GM23338 (cell line): ENCODE results near the gene UBASH3A. TPM values are rescaled to one million over a fixed set of nuclear protein-coding genes. Genes with fewer than 3 reads are reported as not detected.

Experiments
- ATAC-seq: fragments of 200-7000 bp; cut with Tn5 transposase; 3 replicates; pipeline ENCODE4 v1.9.1; 2020
- DNase-seq: peaks from one replicate; pipeline ENCODE4 v3.0.0-alpha.2; 2015; ENCODE audit warnings: low spot score
- H2AFZ ChIP-seq: fragments of 200-600 bp; sonication (generic); 2 replicates; pipeline ENCODE4 v1.8.0; 2016; ENCODE audit warnings: antibody characterized with exemption, mild to moderate bottlenecking, moderate library complexity
- H3F3A ChIP-seq: fragments of 200-600 bp; sonication (generic); replicated peaks from 2 replicates; pipeline ENCODE4 v1.8.0; 2017; ENCODE audit warnings: antibody characterized with exemption, mixed run types, low read depth
- H3K27ac ChIP-seq: fragments of 200-600 bp; sonication (generic); 2 replicates; pipeline ENCODE4 v1.6.1; 2016; ENCODE audit warnings: low read depth
- H3K27me3 ChIP-seq: fragments of 200-600 bp; sonication (generic); 2 replicates; pipeline ENCODE4 v1.8.0; 2016; ENCODE audit warnings: mild to moderate bottlenecking, mixed run types, moderate library complexity; ENCODE audit not compliant: insufficient read depth
- H3K36me3 ChIP-seq: fragments of 200-600 bp; sonication (generic); 2 replicates; pipeline ENCODE4 v1.8.0; 2016; ENCODE audit warnings: mild to moderate bottlenecking; ENCODE audit not compliant: insufficient read depth
- H3K4me1 ChIP-seq: fragments of 200-600 bp; sonication (generic); 2 replicates; pipeline ENCODE4 v1.8.0; 2016; ENCODE audit warnings: mild to moderate bottlenecking, moderate library complexity; ENCODE audit not compliant: insufficient read depth
- H3K4me2 ChIP-seq: fragments of 200-600 bp; sonication (generic); 2 replicates; pipeline ENCODE4 v1.7.1; 2017; ENCODE audit warnings: mixed run types
- H3K4me3 ChIP-seq: fragments of 200-600 bp; sonication (generic); 2 replicates; pipeline ENCODE4 v1.6.1; 2016; ENCODE audit warnings: mixed run types
- H3K79me2 ChIP-seq: fragments of 200-600 bp; sonication (generic); replicated peaks from 2 replicates; pipeline ENCODE4 v1.8.0; 2017; ENCODE audit warnings: mild to moderate bottlenecking; ENCODE audit not compliant: insufficient read depth
- H3K9me2 ChIP-seq: fragments of 200-600 bp; sonication (generic); 2 replicates; pipeline ENCODE4 v1.8.0; 2017; ENCODE audit not compliant: insufficient read depth
- H4K20me1 ChIP-seq: fragments of 200-600 bp; sonication (generic); replicated peaks from 2 replicates; pipeline ENCODE4 v1.8.0; 2017; ENCODE audit warnings: mild to moderate bottlenecking; ENCODE audit not compliant: insufficient read depth
- H3K27ac Mint-ChIP-seq: 2 replicates; pipeline ENCODE4 v1.8.0; 2020; ENCODE audit warnings: inconsistent platforms, mild to moderate bottlenecking, moderate library complexity, mixed read lengths
- H3K27me3 Mint-ChIP-seq: 3 replicates; pipeline ENCODE4 v1.8.0; 2022; ENCODE audit warnings: low read depth, mild to moderate bottlenecking, moderate library complexity, mixed read lengths, inconsistent platforms; ENCODE audit not compliant: insufficient read depth, poor library complexity
- H3K36me3 Mint-ChIP-seq: 3 replicates; pipeline ENCODE4 v1.8.0; 2021; ENCODE audit warnings: low read depth, mild to moderate bottlenecking, inconsistent platforms, moderate library complexity, mixed read lengths
- H3K4me1 Mint-ChIP-seq: 3 replicates; pipeline ENCODE4 v1.8.0; 2020; ENCODE audit warnings: mild to moderate bottlenecking, inconsistent platforms, mixed read lengths
- H3K4me3 Mint-ChIP-seq: 3 replicates; pipeline ENCODE4 v1.8.0; 2021; ENCODE audit warnings: moderate library complexity, mild to moderate bottlenecking, inconsistent platforms, mixed read lengths
- H3K9me3 Mint-ChIP-seq: 3 replicates; pipeline ENCODE4 v1.8.0; 2020; ENCODE audit warnings: moderate library complexity, mild to moderate bottlenecking, inconsistent platforms, mixed read lengths
- CREB1 ChIP-seq: fragments of 250-450 bp; sonication (Bioruptor Pico); IDR thresholded peaks from 2 replicates; pipeline ENCODE4 v1.5.0; 2020; ENCODE audit warnings: low read depth, mild to moderate bottlenecking, moderate library complexity
- EZH2 ChIP-seq: fragments of 200-600 bp; sonication (generic); IDR thresholded peaks from one replicate; pipeline ENCODE4 v1.8.0; 2017; ENCODE audit warnings: antibody characterized with exemption, mild to moderate bottlenecking, low read depth; ENCODE audit not compliant: unreplicated experiment
- EZH2phosphoT487 ChIP-seq: fragments of 200-600 bp; sonication (generic); IDR thresholded peaks from one replicate; pipeline ENCODE4 v1.8.1; 2018; ENCODE audit warnings: antibody characterized with exemption; ENCODE audit not compliant: unreplicated experiment
- JUNB ChIP-seq: IDR thresholded peaks from one replicate; pipeline ENCODE4 v1.6.1; 2016; ENCODE audit warnings: antibody characterized with exemption; ENCODE audit not compliant: unreplicated experiment
- NANOG ChIP-seq: IDR thresholded peaks from 2 replicates; pipeline ENCODE4 v1.6.1; 2016; ENCODE audit warnings: antibody characterized with exemption, borderline replicate concordance
- POLR2AphosphoS5 ChIP-seq: IDR thresholded peaks from 2 replicates; pipeline ENCODE4 v1.6.1; 2016; ENCODE audit warnings: antibody characterized with exemption, low read depth
- STAT1 ChIP-seq: IDR thresholded peaks from one replicate; pipeline ENCODE4 v1.6.1; 2016; ENCODE audit warnings: antibody characterized with exemption; ENCODE audit not compliant: unreplicated experiment
- ZNF114 ChIP-seq: fragments of 250-450 bp; sonication (Bioruptor Pico); IDR thresholded peaks from 2 replicates; pipeline ENCODE4 v1.5.0; 2020; ENCODE audit warnings: mild to moderate bottlenecking, moderate library complexity
- ZNF331 ChIP-seq: fragments of 250-450 bp; sonication (Bioruptor Pico); IDR thresholded peaks from 2 replicates; pipeline ENCODE4 v1.5.0; 2020; ENCODE audit warnings: low read depth, mild to moderate bottlenecking, moderate library complexity
- ZNF462 ChIP-seq: fragments of 250-450 bp; sonication (Bioruptor Pico); IDR thresholded peaks from 2 replicates; pipeline ENCODE4 v1.5.0; 2020; ENCODE audit warnings: mild to moderate bottlenecking, moderate library complexity
- polyA plus RNA-seq: library from polyadenylated mRNA; unstranded; fragments of >200 nt; fragmentation: Nextera tagmentation; extraction: Ambion mirVana; gene quantifications from 2 replicates; pipeline ENCODE4 v1.2.1, GENCODE V29; 2016
- total RNA-seq: library from RNA; depleted of rRNA; stranded (reverse); fragments of >200 nt; shearing (Covaris generic); gene quantifications from 2 replicates; pipeline ENCODE4 v1.2.3, GENCODE V29; 2014
- TF ChIP-seq, protein P1 (sequence below), 2 experiments: fragments of 200-600 bp in 1 of 2; sonication (generic) in 1 of 2; conservative IDR thresholded peaks; 2 replicates each; pipeline versions ENCODE4 v1.5.1 to v1.6.1; 2016 to 2017; ENCODE audit warnings: antibody characterized with exemption in 2 of 2, low read depth in 2 of 2, mild to moderate bottlenecking in 2 of 2, moderate library complexity in 1 of 2
- TF ChIP-seq, protein P2 (sequence below): IDR thresholded peaks from one replicate; pipeline ENCODE4 v1.6.1; 2018; ENCODE audit warnings: antibody characterized with exemption; ENCODE audit not compliant: unreplicated experiment
- TF ChIP-seq, protein P3 (sequence below): IDR thresholded peaks from 2 replicates; pipeline ENCODE4 v1.6.1; 2016; ENCODE audit warnings: antibody characterized with exemption

Gene UBASH3A
- total and polyA plus RNA-seq, 2 experiments from 2014 or later: not detected

DNA sequence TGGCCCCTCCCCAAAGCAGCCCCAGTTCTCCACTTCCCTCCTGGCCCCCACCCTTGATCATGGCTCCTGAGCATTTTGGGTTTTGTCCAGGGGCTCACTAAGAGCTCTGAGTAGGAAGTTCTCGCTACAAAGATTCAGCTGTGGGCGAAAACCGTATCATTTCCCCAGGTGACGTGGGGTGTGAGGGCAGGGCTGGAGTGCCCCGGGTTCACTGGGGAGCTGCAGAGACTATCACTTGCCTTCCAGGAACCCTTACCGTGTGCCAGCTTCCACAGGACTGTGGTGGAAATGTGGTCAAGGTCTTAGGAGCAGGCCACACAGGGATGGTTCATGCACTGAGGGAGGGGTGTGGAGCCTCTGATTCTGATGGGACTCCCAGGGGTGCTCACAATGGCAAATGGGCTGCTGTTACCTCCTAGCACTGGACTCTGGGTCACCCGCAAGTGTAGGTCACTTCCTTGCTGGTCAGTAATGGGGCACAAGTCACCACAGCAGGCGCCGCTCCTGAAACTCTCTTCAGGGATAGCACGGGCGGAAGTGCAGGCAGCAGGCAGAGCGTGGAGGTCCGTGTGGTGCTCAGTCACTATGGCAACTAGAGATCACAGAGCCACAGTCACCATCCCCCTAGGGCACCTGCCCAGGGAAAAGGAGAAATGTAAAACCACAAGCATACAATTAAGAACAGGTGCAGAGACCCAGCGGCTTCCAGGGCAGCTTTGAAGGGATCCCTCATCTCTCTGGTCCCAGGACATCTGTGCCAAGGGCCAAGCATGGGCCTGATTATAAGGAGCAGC is 56.9 kb downstream of the UBASH3A start:
- ATAC-seq (peak; percentile 38), DNase-seq (peak; percentile 49)
- H3K4me1 Mint-ChIP-seq: peaks cover 43% of the 10 kb centered on the region
- Histone ChIP-seq H3K4me2 (no peak overlapping the region), H3K36me3 (no peaks in the 10 kb centered on the region), H2AFZ (no peak overlapping the region), H3K27me3 (no peaks in the 10 kb centered on the region), H3K4me1 (peaks cover 18% of the 10 kb centered on the region), H3K4me3 (no peak overlapping the region), H3K79me2 (no peaks in the 10 kb centered on the region), H3K9me2 (peaks cover 5% of the 10 kb centered on the region; the same call in 1 of the 2 replicates), H4K20me1 (no peaks in the 10 kb centered on the region), H3K27ac (no peak overlapping the region), H3F3A (no peaks in the 10 kb centered on the region)
- H3K9me3 Mint-ChIP-seq: peaks cover 19% of the 10 kb centered on the region
- TF ChIP-seq, protein P1, sequence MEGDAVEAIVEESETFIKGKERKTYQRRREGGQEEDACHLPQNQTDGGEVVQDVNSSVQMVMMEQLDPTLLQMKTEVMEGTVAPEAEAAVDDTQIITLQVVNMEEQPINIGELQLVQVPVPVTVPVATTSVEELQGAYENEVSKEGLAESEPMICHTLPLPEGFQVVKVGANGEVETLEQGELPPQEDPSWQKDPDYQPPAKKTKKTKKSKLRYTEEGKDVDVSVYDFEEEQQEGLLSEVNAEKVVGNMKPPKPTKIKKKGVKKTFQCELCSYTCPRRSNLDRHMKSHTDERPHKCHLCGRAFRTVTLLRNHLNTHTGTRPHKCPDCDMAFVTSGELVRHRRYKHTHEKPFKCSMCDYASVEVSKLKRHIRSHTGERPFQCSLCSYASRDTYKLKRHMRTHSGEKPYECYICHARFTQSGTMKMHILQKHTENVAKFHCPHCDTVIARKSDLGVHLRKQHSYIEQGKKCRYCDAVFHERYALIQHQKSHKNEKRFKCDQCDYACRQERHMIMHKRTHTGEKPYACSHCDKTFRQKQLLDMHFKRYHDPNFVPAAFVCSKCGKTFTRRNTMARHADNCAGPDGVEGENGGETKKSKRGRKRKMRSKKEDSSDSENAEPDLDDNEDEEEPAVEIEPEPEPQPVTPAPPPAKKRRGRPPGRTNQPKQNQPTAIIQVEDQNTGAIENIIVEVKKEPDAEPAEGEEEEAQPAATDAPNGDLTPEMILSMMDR (conservative IDR thresholded peaks at IDR 0.05; ENCODE audit: low read depth in 2 of 2): no peak
- TF ChIP-seq STAT1 (no peak), ZNF462 (CRISPR knock-in tag) (no peak), JUNB (no peak), NANOG (no peak), ZNF331 (CRISPR knock-in tag) (no peak), EZH2phosphoT487 (no peak), POLR2AphosphoS5 (no peak), EZH2 (no peak), CREB1 (CRISPR knock-in tag) (no peak), ZNF114 (CRISPR knock-in tag) (no peak)
- TF ChIP-seq, protein P2, sequence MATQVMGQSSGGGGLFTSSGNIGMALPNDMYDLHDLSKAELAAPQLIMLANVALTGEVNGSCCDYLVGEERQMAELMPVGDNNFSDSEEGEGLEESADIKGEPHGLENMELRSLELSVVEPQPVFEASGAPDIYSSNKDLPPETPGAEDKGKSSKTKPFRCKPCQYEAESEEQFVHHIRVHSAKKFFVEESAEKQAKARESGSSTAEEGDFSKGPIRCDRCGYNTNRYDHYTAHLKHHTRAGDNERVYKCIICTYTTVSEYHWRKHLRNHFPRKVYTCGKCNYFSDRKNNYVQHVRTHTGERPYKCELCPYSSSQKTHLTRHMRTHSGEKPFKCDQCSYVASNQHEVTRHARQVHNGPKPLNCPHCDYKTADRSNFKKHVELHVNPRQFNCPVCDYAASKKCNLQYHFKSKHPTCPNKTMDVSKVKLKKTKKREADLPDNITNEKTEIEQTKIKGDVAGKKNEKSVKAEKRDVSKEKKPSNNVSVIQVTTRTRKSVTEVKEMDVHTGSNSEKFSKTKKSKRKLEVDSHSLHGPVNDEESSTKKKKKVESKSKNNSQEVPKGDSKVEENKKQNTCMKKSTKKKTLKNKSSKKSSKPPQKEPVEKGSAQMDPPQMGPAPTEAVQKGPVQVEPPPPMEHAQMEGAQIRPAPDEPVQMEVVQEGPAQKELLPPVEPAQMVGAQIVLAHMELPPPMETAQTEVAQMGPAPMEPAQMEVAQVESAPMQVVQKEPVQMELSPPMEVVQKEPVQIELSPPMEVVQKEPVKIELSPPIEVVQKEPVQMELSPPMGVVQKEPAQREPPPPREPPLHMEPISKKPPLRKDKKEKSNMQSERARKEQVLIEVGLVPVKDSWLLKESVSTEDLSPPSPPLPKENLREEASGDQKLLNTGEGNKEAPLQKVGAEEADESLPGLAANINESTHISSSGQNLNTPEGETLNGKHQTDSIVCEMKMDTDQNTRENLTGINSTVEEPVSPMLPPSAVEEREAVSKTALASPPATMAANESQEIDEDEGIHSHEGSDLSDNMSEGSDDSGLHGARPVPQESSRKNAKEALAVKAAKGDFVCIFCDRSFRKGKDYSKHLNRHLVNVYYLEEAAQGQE: no peak
- TF ChIP-seq, protein P3, sequence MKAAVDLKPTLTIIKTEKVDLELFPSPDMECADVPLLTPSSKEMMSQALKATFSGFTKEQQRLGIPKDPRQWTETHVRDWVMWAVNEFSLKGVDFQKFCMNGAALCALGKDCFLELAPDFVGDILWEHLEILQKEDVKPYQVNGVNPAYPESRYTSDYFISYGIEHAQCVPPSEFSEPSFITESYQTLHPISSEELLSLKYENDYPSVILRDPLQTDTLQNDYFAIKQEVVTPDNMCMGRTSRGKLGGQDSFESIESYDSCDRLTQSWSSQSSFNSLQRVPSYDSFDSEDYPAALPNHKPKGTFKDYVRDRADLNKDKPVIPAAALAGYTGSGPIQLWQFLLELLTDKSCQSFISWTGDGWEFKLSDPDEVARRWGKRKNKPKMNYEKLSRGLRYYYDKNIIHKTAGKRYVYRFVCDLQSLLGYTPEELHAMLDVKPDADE: no peak
- peaks cover 7% of the 10 kb centered on the region; the same call in 2 of the 3 replicates for H3K36me3 Mint-ChIP-seq
- H3K27me3 Mint-ChIP-seq: peaks cover 11% of the 10 kb centered on the region
- no peak overlapping the region for H3K27ac Mint-ChIP-seq
- H3K4me3 Mint-ChIP-seq: no peak overlapping the region
